Lung microvascular endothelial cell (primary cell): Measurements from ENCODE around the gene PLD3. TPM values are rescaled to one million over a fixed set of nuclear protein-coding genes. Genes with fewer than 3 reads are reported as not detected.

Experiments used
- total RNA-seq: library from RNA; depleted of rRNA; stranded (reverse); fragments of >200 nt; gene quantifications from 2 replicates; pipeline ENCODE4 v1.2.1, GENCODE V29; 2014

Gene PLD3
- total RNA-seq, 1 donor from 2014 or later, result 128 TPM

Other genes starting within 250 kb of the PLD3 start
- 3.3 and 6.7 TPM in 2 replicates for gene MAP3K10, start 157.3 kb upstream of the PLD3 start, total RNA-seq
- under 0.01 TPM in 1 of 2 replicates, not detected in the other for gene TTC9B, start 130.3 kb upstream of the PLD3 start, total RNA-seq
- under 0.01 and 0.20 TPM in 2 replicates for gene CCNP, start 122.0 kb upstream of the PLD3 start, total RNA-seq
- gene AKT2, start 63.4 kb upstream of the PLD3 start, total RNA-seq, result 14.4 and 31.0 TPM in 2 replicates
- gene C19orf47, start 298 bp upstream of the PLD3 start, total RNA-seq, result 4.1 and 6.5 TPM in 2 replicates
- gene HIPK4, start 41.5 kb downstream of the PLD3 start, total RNA-seq, result under 0.01 TPM in 1 of 2 replicates, not detected in the other
- gene PRX, start 64.7 kb downstream of the PLD3 start, total RNA-seq, result 0.87 and 1.2 TPM in 2 replicates
- gene SERTAD1, start 77.3 kb downstream of the PLD3 start, total RNA-seq, result 15.7 and 27.8 TPM in 2 replicates
- 18.3 and 27.2 TPM in 2 replicates for gene SERTAD3, start 95.6 kb downstream of the PLD3 start, total RNA-seq
- gene BLVRB, start 117.0 kb downstream of the PLD3 start, total RNA-seq, result 45.6 and 46.2 TPM in 2 replicates
- gene SPTBN4, start 118.3 kb downstream of the PLD3 start, total RNA-seq, result 0.22 TPM in 1 of 2 replicates, not detected in the other
- 25.1 and 28.2 TPM in 2 replicates for gene SHKBP1, start 228.2 kb downstream of the PLD3 start, total RNA-seq